K562 (cell line): ENCODE data around the gene TBXAS1. TPM values are rescaled to one million over a fixed set of nuclear protein-coding genes. Genes with fewer than 3 reads are reported as not detected.

Source experiments
- ARNT ChIP-seq, 2 experiments: fragments of 450-650 bp; IDR thresholded peaks; 2 replicates each; pipeline ENCODE4 v1.6.1; 2016; ENCODE audit warnings: mild to moderate bottlenecking in 1 of 2
- BDP1 ChIP-seq: IDR thresholded peaks from 3 replicates; pipeline ENCODE4 v1.6.1; 2011; ENCODE audit not compliant: insufficient read length, insufficient read depth
- BRCA1 ChIP-seq, 2 experiments: fragments of 450-650 bp in 1 of 2; sonication (generic) in 1 of 2; formaldehyde crosslinking in 1 of 2; IDR thresholded peaks; 2 replicates each; pipeline versions ENCODE4 v1.5.0 to v1.6.1; 2017 to 2020; ENCODE audit warnings: mild to moderate bottlenecking in 1 of 2, missing genetic modification reagents in 1 of 2
- CBFB ChIP-seq: sonication (generic); formaldehyde crosslinking; IDR thresholded peaks from 2 replicates; pipeline ENCODE4 v1.4.0; 2020; ENCODE audit warnings: mild to moderate bottlenecking, missing genetic modification reagents
- EP400 ChIP-seq: fragments of 450-650 bp; IDR thresholded peaks from 2 replicates; pipeline ENCODE4 v1.6.1; 2017; ENCODE audit warnings: antibody characterized with exemption, mild to moderate bottlenecking, moderate library complexity
- ETV1 ChIP-seq: fragments of 450-650 bp; conservative IDR thresholded peaks from 2 replicates; pipeline ENCODE4 v1.6.1; 2016; ENCODE audit warnings: missing genetic modification characterization, control low read depth, low read depth, missing compliant biosample characterization
- FIP1L1 ChIP-seq: fragments of 200-400 bp; formaldehyde crosslinking; IDR thresholded peaks from 2 replicates; pipeline ENCODE4 v1.6.1; 2018; ENCODE audit warnings: mild to moderate bottlenecking, low read depth, low read length; ENCODE audit not compliant: poor library complexity, severe bottlenecking
- FOXA3 ChIP-seq, 2 experiments: fragments of 450-650 bp in 1 of 2; sonication (generic) in 1 of 2; formaldehyde crosslinking; IDR thresholded peaks in 1 of 2; conservative IDR thresholded peaks in 1 of 2; 2 replicates each; pipeline versions ENCODE4 v1.4.0 to v1.8.0; 2020 to 2022; ENCODE audit warnings: mild to moderate bottlenecking in 2 of 2, missing genetic modification reagents in 1 of 2
- RNF2 ChIP-seq: sonication (generic); IDR thresholded peaks from 2 replicates; pipeline ENCODE4 v1.6.1; 2016
- SMAD3 ChIP-seq: fragments of 450-650 bp; formaldehyde crosslinking; conservative IDR thresholded peaks from 2 replicates; pipeline ENCODE4 v1.4.0; 2020; ENCODE audit warnings: mild to moderate bottlenecking
- ZNF699 ChIP-seq: fragments of 250-450 bp; sonication (Bioruptor Pico); IDR thresholded peaks from 2 replicates; pipeline ENCODE4 v1.8.0; 2021; ENCODE audit warnings: mild to moderate bottlenecking, moderate library complexity; ENCODE audit not compliant: insufficient replicate concordance
- polyA plus RNA-seq, 8 experiments: library from polyadenylated mRNA; depleted of rRNA in 4 of 8; stranded (reverse) in 5 of 8; unstranded in 3 of 8; fragments of >200 nt; fragmentation: Nextera tagmentation in 2 of 8; fragmentation: Illumina TruSeq in 1 of 8; extraction: Ambion mirVana in 2 of 8; extraction: Trizol in 1 of 8; gene quantifications; 2 replicates each; pipeline versions ENCODE4 v1.2.1 to v1.2.3, GENCODE V29; 2011 to 2014; ENCODE audit warnings: inconsistent platforms in 1 of 8, missing spikeins in 1 of 8
- total RNA-seq, 7 experiments: library from RNA; depleted of rRNA in 6 of 7; stranded (reverse); fragments of >200 nt in 6 of 7; fragmentation: Illumina TruSeq in 2 of 7; extraction: Trizol in 2 of 7; gene quantifications; 2 replicates each; pipeline versions ENCODE4 v1.2.1 to v1.2.3, GENCODE V29; 2011 to 2021; ENCODE audit warnings: low replicate concordance in 1 of 7
- TF ChIP-seq, protein P1 (sequence below): fragments of 250-450 bp; sonication (Bioruptor Pico); IDR thresholded peaks from 2 replicates; pipeline ENCODE4 v1.8.0; 2021; ENCODE audit warnings: moderate library complexity, mild to moderate bottlenecking, inconsistent platforms
- TF ChIP-seq, protein P2 (sequence below): sonication (generic); formaldehyde crosslinking; IDR thresholded peaks from 2 replicates; pipeline ENCODE4 v1.8.0; 2022; ENCODE audit warnings: mild to moderate bottlenecking, missing genetic modification reagents
- TF ChIP-seq, protein P3 (sequence below): fragments of 250-450 bp; sonication (Bioruptor Pico); IDR thresholded peaks from 2 replicates; pipeline ENCODE4 v1.4.0; 2020
- TF ChIP-seq, protein P4 (sequence below): conservative IDR thresholded peaks from 2 replicates; pipeline ENCODE4 v1.6.1; 2011; ENCODE audit warnings: low read depth, mild to moderate bottlenecking, low read length; ENCODE audit not compliant: control insufficient read depth

Gene TBXAS1
- total and polyA plus RNA-seq, 9 of the 15 experiments (the other 6 are each of a cell fraction or from before 2014, with no cell fraction given) = 1.1 to 8.3 (median 1.9) TPM

DNA sequence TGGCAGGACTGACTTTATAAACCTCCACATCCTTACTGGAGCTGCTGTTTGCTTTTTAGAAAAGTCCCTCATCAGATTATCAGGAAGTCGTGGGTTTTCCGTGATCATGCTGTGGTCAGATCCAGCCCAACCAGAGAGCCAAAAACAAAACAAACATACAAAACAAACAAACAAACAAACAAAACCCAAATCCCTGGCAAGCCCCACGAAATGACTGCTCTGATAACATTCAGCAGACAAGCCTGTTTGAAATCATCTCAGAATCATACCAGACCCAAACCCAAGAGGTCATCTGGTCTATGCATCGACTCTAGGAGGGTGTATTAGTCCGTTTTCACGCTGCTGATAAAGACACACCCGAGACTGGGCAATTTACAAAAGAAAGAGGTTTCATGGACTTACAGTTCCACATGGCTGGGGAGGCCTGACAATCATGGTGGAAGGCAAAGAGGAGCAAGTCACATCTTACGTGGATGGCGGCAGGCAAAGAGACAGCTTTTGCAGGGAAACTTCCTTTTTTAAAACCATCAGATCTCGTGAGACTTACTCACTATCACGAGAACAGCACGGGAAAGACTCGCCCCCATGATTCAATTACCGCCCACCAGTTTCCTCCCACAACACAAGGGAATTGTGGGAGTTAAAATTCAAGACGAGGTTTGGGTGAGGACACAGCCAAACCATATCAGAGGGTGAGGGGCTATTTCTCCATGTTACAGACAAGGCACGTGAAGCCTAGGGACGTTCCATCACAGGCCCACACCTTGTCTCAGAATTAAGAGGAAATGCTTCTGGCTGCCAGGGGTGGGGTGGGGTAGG lies 148.0 kb downstream of the TBXAS1 start (continued):
- TF ChIP-seq, protein P1, sequence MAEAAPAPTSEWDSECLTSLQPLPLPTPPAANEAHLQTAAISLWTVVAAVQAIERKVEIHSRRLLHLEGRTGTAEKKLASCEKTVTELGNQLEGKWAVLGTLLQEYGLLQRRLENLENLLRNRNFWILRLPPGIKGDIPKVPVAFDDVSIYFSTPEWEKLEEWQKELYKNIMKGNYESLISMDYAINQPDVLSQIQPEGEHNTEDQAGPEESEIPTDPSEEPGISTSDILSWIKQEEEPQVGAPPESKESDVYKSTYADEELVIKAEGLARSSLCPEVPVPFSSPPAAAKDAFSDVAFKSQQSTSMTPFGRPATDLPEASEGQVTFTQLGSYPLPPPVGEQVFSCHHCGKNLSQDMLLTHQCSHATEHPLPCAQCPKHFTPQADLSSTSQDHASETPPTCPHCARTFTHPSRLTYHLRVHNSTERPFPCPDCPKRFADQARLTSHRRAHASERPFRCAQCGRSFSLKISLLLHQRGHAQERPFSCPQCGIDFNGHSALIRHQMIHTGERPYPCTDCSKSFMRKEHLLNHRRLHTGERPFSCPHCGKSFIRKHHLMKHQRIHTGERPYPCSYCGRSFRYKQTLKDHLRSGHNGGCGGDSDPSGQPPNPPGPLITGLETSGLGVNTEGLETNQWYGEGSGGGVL (CRISPR knock-in tag) = no peak
- TF ChIP-seq CBFB (CRISPR knock-in tag) = 0 out of 2 replicates have a peak, but pooled peaks have one; percentile 47
- no peak for TF ChIP-seq RNF2
- peak; percentile 46 to 93; a peak in 2 of 4 replicates for TF ChIP-seq ARNT (IDR thresholded peaks at IDR 0.05)
- TF ChIP-seq, protein P2, sequence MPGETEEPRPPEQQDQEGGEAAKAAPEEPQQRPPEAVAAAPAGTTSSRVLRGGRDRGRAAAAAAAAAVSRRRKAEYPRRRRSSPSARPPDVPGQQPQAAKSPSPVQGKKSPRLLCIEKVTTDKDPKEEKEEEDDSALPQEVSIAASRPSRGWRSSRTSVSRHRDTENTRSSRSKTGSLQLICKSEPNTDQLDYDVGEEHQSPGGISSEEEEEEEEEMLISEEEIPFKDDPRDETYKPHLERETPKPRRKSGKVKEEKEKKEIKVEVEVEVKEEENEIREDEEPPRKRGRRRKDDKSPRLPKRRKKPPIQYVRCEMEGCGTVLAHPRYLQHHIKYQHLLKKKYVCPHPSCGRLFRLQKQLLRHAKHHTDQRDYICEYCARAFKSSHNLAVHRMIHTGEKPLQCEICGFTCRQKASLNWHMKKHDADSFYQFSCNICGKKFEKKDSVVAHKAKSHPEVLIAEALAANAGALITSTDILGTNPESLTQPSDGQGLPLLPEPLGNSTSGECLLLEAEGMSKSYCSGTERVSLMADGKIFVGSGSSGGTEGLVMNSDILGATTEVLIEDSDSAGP (CRISPR knock-in tag) = 0 out of 2 replicates have a peak, but pooled peaks have one; percentile 29
- TF ChIP-seq FIP1L1 = no peak
- TF ChIP-seq, protein P3, sequence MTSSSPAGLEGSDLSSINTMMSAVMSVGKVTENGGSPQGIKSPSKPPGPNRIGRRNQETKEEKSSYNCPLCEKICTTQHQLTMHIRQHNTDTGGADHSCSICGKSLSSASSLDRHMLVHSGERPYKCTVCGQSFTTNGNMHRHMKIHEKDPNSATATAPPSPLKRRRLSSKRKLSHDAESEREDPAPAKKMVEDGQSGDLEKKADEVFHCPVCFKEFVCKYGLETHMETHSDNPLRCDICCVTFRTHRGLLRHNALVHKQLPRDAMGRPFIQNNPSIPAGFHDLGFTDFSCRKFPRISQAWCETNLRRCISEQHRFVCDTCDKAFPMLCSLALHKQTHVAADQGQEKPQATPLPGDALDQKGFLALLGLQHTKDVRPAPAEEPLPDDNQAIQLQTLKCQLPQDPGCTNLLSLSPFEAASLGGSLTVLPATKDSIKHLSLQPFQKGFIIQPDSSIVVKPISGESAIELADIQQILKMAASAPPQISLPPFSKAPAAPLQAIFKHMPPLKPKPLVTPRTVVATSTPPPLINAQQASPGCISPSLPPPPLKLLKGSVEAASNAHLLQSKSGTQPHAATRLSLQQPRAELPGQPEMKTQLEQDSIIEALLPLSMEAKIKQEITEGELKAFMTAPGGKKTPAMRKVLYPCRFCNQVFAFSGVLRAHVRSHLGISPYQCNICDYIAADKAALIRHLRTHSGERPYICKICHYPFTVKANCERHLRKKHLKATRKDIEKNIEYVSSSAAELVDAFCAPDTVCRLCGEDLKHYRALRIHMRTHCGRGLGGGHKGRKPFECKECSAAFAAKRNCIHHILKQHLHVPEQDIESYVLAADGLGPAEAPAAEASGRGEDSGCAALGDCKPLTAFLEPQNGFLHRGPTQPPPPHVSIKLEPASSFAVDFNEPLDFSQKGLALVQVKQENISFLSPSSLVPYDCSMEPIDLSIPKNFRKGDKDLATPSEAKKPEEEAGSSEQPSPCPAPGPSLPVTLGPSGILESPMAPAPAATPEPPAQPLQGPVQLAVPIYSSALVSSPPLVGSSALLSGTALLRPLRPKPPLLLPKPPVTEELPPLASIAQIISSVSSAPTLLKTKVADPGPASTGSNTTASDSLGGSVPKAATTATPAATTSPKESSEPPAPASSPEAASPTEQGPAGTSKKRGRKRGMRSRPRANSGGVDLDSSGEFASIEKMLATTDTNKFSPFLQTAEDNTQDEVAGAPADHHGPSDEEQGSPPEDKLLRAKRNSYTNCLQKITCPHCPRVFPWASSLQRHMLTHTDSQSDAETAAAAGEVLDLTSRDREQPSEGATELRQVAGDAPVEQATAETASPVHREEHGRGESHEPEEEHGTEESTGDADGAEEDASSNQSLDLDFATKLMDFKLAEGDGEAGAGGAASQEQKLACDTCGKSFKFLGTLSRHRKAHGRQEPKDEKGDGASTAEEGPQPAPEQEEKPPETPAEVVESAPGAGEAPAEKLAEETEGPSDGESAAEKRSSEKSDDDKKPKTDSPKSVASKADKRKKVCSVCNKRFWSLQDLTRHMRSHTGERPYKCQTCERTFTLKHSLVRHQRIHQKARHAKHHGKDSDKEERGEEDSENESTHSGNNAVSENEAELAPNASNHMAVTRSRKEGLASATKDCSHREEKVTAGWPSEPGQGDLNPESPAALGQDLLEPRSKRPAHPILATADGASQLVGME = no peak
- TF ChIP-seq BDP1 = no peak
- TF ChIP-seq, protein P4, sequence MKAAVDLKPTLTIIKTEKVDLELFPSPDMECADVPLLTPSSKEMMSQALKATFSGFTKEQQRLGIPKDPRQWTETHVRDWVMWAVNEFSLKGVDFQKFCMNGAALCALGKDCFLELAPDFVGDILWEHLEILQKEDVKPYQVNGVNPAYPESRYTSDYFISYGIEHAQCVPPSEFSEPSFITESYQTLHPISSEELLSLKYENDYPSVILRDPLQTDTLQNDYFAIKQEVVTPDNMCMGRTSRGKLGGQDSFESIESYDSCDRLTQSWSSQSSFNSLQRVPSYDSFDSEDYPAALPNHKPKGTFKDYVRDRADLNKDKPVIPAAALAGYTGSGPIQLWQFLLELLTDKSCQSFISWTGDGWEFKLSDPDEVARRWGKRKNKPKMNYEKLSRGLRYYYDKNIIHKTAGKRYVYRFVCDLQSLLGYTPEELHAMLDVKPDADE = no peak
- no peak for TF ChIP-seq SMAD3 (CRISPR knock-in tag)
- TF ChIP-seq ETV1 (tag) = peak; percentile 32; the same call in 1 of the 2 replicates
- peak; percentile 89 for TF ChIP-seq EP400
- TF ChIP-seq ZNF699 (CRISPR knock-in tag) = no peak
- TF ChIP-seq BRCA1 (IDR thresholded peaks at IDR 0.05) = no peak
- TF ChIP-seq BRCA1 (CRISPR knock-in tag; IDR thresholded peaks at IDR 0.05) = 0 out of 2 replicates have a peak, but pooled peaks have one; percentile 53
- TF ChIP-seq FOXA3 (CRISPR knock-in tag; conservative IDR thresholded peaks at IDR 0.05 in 1 of 2, IDR thresholded peaks at IDR 0.05 in 1 of 2) = peak in 1 of 2 experiments; percentile 59; a peak in 1 of 4 replicates
